Stimulated activated CD4-positive, alpha-beta T cell treated with anti-CD3 and anti-CD28 coated beads, Interleukin-12 subunit alpha, Interleukin-12 subunit beta, amount 100 ng/mL, for 24 hours (primary cell): ENCODE data around the gene ZBTB16.

Experiments used
- DNase-seq, 2 experiments: peaks; one replicate each; pipeline ENCODE4 v3.0.0-alpha.2; 2020; ENCODE audit warnings: low read depth in 2 of 2

Gene ZBTB16

GRCh38 chr11:114152785-114153184 is 93.3 kb downstream of the ZBTB16 start:
- no peak for DNase-seq

GRCh38 chr11:114153224-114153623 is 93.7 kb downstream of the ZBTB16 start:
- no peak for DNase-seq

- no peak for DNase-seq
These were observed 94.9 kb downstream of the ZBTB16 start for GRCh38 chr11:114154271-114155047.

- no peak for DNase-seq
These were observed 95.6 kb downstream of the ZBTB16 start for GRCh38 chr11:114155116-114155515.

- DNase-seq: no peak
These were observed 96.6 kb downstream of the ZBTB16 start for GRCh38 chr11:114156131-114156581.

- no peak for DNase-seq
These were observed 97.3 kb downstream of the ZBTB16 start for GRCh38 chr11:114156782-114157181.

- no peak for DNase-seq
These were observed 98.1 kb downstream of the ZBTB16 start for GRCh38 chr11:114157476-114158050.

GRCh38 chr11:114158421-114158820 is 98.9 kb downstream of the ZBTB16 start:
- no peak for DNase-seq

- no peak for DNase-seq
These were observed 99.4 kb downstream of the ZBTB16 start for GRCh38 chr11:114158886-114159285.

GRCh38 chr11:114159320-114159719 is 99.8 kb downstream of the ZBTB16 start:
- no peak for DNase-seq

GRCh38 chr11:114159802-114160632 is 100.5 kb downstream of the ZBTB16 start:
- DNase-seq: peak; percentile 77 to 81

GRCh38 chr11:114160894-114161293 is 101.4 kb downstream of the ZBTB16 start:
- DNase-seq: no peak

- DNase-seq: no peak
These were observed 102.2 kb downstream of the ZBTB16 start for GRCh38 chr11:114161486-114162250.

- DNase-seq: no peak
These were observed 103.2 kb downstream of the ZBTB16 start for GRCh38 chr11:114162719-114163123.

GRCh38 chr11:114163229-114163631 is 103.7 kb downstream of the ZBTB16 start:
- DNase-seq: no peak

- DNase-seq: no peak
These were observed 104.4 kb downstream of the ZBTB16 start for GRCh38 chr11:114163830-114164401.

- no peak for DNase-seq
These were observed 105.0 kb downstream of the ZBTB16 start for GRCh38 chr11:114164546-114164945.

GRCh38 chr11:114165326-114166230 is 106.1 kb downstream of the ZBTB16 start:
- no peak for DNase-seq

GRCh38 chr11:114166362-114166761 is 106.9 kb downstream of the ZBTB16 start:
- no peak for DNase-seq

- DNase-seq: no peak
These were observed 107.4 kb downstream of the ZBTB16 start for GRCh38 chr11:114166897-114167323.
